HL-60/S4 treated with phorbol 12-myristate 13-acetate at 8.2 ng/mL for 4 days and 3 days (cell line): ENCODE data around the gene COL10A1.

Experiments
- in situ Hi-C: fragments of 300-500 bp; cut with MboI; formaldehyde crosslinking; loops from 2 replicates; pipeline ENCODE4 v1.15.0; 2022; ENCODE audit warnings: low sequenced_read_pairs

COL10A1 gene

DNA sequence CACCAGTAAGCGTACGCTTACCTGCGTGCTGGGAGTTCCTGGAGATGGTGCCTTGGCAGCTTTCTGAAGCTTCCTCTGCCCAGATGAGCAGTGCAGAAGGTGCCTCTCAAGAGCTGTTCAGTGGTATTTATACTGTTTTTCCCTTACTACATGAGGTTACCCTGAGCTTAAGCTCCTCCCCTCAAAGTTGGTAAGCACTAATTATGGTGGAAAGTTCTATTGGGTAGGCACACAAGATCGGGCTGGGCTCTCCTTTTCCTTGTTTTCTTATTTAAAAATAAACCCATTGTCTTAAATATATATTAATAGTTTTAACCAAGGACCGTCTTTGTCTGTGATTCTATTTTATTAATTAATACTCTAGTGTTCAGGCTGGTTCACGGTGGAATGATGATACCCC lies at the start of gene COL10A1:
Gene COL10A1 (minus strand): TSS at position 101 of the 400 bp plus-strand sequence. CDS start 640 bp downstream, outside the sequence.
- in situ Hi-C loops, result no loop called here

GRCh38 chr6:116175344-116175743 lies 49.4 kb upstream of the COL10A1 start:
- in situ Hi-C loops, result no loop called here

DNA sequence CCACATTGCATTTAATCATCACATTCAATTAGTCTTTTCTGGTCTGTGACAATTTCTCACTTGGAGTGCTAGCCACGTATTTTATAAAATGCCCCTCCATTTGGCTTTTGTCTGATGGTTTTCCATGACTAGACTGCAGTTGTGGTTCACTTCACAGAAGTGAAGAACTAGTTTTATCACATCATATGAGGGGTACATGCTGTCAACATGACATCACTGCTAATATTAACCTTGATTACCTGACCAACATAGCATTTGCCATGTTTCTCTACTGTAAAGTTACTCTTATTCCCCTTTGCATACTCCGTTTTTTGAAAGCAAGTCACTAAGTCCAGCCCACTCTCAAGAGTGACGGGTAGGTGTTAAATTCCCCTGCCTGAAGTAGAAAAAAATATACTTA lies 48.0 kb upstream of the COL10A1 start:
- in situ Hi-C loops, result no loop called here

- in situ Hi-C loops, result no loop called here
Observed at GRCh38 chr6:116170358-116171057, 44.6 kb upstream of the COL10A1 start.

- in situ Hi-C loops, result no loop called here
Observed at GRCh38 chr6:116169880-116170279, 43.9 kb upstream of the COL10A1 start.

DNA sequence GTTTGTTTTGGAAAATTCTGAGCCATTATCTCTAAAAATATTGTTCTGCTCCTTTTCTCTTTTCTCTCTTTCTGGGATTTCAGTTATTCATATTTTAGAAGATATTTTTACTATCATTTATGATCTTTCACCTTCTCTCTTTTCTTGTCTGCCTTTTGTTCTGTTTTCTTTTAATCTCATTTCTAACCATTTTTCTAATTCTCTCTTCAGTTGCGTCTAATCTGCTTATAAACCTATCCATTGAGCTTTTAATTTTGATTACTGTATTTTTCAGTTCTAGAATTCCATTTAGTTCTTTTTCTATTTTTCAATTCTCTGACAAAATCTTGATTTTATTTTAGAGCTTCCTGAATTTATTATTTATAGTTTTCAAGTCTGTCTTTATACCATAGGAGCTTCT lies 42.2 kb upstream of the COL10A1 start:
- in situ Hi-C loops, result no loop called here

DNA sequence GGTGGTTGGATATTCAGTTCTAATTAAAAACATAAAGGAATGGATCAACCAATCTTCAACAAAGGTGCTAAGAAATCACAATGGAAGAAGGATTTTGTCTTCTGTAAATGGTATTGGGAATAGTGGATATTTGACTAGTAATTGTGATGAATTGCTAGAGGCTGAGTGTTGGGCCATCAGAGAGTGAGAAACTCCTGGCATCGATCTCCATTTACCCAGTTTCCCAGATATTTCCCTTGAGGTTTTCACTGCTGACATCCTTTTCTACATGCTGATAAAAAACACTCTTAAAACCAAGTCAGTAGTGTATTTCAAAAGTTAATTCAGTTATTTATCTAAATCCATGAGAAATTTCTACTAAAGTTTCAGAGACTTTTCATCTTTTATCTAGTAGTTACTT lies 40.4 kb upstream of the COL10A1 start:
- in situ Hi-C loops, result no loop called here

- in situ Hi-C loops, result no loop called here
Observed at GRCh38 chr6:116165596-116165995, 39.7 kb upstream of the COL10A1 start.

DNA sequence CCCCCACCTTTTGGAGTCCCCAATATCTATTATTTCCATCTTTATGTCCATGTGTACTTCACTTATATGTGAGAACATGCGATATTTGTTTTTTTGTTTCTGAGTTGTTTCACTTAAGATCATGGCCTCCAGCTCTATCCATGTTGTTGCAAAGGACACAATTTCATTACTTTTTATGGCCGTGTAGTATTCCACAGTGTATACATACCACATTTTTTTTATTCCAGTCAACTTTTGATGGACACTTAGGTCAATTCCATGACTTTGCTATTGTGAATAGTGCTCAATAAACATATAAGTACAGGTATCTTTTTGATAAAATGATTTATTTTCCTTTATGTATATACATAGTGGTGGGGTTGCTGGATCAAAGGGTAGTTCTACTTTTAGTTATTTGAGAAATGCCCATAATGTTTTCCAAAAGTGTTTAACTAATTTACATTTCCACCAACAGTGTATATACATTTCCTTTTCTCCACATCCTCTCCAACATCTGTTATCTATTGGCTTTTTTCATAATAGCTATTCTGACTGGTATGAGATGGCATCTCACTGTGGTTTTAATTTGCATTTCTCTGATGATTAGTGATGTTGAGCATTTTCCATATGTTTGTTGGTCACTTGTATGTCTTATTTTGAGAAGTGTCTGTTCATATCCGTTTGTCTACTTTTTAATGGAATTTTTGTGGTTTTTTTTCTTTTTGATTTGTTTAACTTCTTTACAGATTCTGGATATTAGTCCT lies 34.0 kb upstream of the COL10A1 start:
- in situ Hi-C loops, result no loop called here

- in situ Hi-C loops, result no loop called here
Observed at GRCh38 chr6:116158641-116159040, 32.7 kb upstream of the COL10A1 start.

DNA sequence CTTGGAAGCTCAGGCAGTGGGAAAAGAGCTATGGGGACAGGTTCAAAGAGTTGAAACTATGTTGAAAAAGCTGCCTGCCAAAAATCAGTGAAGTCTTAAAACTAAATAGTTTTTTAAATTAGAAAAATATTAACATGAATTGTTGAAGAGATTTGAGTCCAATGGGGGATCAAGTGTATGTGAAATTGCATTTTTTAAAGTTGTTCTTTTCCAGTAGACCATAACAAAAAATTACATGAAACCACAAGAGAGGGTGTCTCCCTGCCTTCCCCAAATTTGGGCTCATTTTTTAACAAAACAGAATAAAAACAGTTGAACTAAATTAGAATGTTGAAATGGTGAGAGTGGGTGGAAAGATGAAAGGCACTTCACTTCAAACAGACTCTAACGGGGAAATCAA lies 31.5 kb upstream of the COL10A1 start:
- in situ Hi-C loops, result no loop called here

DNA sequence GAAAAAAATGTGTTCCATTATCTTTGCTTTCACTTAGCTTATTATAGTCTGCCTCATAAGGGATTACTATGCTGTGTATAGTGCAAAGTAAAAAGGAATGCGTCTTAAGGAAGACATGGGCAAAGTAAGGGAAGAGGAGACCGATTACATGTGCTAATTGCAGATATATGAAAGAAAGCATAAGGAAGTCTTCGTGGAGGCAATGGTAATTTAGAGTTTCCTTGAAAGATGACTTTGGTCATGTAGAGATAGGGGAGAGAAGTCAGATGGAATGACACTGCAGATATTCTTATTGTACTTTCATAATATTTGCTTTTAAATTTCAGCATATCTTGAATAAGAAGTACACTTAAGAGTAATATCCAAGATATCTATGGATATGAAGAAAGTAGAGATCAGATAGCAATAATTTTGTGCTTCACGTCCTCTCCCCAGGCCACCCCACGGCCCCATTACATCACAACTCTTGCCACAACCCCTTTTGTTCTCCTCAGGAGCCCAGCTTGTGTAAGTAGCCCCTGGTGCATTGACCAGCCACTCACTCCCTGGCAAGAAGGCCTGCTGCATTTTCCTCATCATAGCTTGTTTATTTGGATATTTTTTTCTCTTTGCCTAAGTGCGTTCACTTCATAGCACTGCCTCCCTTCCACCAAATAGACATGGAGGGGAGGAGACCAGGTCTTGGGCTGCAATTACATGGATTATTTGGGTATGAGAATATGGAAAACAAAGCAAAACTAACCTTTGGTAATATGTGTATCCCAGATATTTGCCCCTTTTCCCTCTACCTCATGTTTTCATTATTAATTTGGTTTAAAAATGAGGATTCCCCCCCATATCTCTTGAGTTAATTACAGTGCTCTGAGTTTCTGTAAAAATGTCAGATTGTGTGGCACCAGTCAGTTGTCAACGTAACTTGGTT lies 30.7 kb upstream of the COL10A1 start:
- in situ Hi-C loops, result no loop called here

DNA sequence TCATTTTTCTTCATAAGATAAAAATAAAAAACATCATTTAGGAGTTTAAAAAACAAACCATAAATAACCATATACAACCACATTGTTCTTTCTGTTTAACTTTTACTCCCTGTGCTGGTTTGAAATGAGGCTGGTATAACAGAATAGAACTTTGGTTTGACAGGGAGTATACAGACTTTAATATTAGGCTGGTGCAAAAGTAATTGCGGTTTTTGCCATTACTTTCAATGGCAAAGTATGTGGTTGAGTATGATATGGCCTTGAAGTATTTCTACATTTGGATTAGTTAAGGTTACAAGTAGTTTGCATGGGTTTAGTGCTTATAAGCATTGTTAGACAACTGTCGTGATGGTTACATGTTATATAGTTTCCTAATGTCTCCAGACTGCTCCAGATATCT lies 29.0 kb upstream of the COL10A1 start:
- in situ Hi-C loops, result no loop called here

GRCh38 chr6:116152620-116153019 lies 26.7 kb upstream of the COL10A1 start:
- in situ Hi-C loops, result no loop called here

- in situ Hi-C loops, result no loop called here
Observed at GRCh38 chr6:116145803-116146675, 20.1 kb upstream of the COL10A1 start.

DNA sequence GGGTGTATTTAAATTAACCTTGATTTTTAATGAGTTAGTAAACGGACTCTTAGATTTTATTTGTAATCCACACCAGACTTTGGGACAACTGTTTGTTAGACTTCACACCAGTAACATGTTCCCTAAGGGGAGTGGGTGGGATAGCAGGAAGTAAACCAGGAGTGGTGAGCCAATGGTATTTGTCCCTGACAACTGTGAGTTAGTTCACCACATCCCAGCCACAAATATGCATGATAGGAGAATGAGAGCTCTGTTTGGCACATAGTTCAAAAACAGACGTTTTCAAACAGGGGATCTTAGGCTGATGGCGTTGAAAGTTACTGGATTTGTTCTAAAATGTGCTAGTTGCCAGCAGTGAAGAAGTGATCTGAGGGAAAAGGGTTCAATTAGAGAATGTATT lies 18.7 kb upstream of the COL10A1 start:
- in situ Hi-C loops, result no loop called here

DNA sequence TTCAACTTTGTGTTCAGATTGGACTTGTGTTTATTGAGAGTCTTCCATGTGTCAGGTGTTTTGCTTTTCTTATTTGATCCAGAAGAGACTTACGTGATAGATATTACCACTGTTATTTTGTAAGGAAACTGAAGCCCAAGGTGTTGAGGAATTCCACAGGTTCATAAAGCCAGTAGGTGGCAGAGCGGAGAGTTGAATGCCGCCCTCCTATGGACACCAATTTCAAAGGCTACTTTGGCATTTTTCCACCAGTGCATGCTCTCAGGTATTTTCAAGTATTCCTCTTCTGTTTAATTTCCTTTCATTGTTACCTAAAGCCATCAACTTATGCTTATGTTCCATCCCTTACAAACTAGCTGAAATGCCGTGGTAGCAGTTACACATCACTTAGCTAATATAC lies 14.0 kb upstream of the COL10A1 start:
- in situ Hi-C loops, result no loop called here

DNA sequence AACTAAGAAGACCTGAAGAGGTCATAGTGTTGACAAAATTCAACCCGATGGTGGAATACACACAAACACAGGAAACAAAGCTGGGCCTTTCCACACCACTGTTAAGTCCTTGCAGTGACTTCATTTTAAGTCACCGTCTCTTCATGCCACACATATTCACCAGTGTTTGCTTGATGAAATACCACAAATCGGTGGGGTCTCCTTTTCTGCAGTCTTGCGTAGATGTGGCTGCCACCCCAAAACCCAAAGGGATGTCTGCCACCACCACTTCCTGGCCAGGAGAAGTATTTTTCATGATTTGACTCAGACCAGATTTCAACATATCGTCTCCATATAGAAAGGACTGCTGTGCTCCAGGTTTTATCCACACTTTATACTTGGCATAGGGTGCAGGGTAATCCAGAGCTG lies 11.0 kb upstream of the COL10A1 start:
- in situ Hi-C loops, result no loop called here

GRCh38 chr6:116136373-116136772 lies 10.4 kb upstream of the COL10A1 start:
- in situ Hi-C loops, result no loop called here

GRCh38 chr6:116133453-116133852 lies 7.5 kb upstream of the COL10A1 start:
- in situ Hi-C loops, result no loop called here
